GM18508 (cell line): ENCODE measurements around the gene C3orf49.

Source experiments
- ATAC-seq: cut with Tn5 transposase; IDR thresholded peaks from one replicate; pipeline ENCODE4 v1.9.1; 2021; ENCODE audit warnings: moderate number of reproducible peaks; ENCODE audit not compliant: insufficient read depth, unreplicated experiment

C3orf49 gene

DNA sequence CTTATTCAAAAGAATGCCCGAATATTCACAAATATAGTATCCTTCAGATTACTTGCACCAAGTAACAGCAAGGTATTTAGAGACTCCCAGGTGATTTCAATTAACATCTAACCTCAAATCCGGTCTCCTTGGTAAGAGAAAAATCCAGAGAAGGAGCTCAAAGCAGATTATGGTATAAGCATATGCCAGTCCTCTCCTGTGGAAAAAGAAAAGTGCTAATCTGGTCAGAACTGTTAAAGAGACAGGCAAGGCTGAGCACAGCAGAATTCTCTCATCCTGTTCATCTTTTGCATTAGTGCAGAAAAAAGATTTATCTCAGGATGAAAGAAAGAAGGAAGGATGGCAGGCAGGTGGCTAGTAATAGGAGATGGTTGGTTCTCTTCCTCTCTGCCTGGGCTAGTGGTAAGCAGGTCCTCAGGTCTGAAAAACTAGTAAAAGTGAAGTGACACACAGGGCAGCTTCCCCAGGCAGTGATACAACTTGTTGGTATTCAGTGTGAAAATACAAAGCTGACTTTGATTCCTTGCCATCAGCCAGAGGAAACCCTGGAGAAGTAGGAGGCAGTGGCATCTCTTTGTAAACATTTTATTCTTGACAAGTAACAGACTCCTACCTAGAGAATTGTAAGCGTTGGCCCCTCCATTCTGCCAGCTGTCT lies 58.8 kb downstream of the C3orf49 start:
- ATAC-seq = no peak

DNA sequence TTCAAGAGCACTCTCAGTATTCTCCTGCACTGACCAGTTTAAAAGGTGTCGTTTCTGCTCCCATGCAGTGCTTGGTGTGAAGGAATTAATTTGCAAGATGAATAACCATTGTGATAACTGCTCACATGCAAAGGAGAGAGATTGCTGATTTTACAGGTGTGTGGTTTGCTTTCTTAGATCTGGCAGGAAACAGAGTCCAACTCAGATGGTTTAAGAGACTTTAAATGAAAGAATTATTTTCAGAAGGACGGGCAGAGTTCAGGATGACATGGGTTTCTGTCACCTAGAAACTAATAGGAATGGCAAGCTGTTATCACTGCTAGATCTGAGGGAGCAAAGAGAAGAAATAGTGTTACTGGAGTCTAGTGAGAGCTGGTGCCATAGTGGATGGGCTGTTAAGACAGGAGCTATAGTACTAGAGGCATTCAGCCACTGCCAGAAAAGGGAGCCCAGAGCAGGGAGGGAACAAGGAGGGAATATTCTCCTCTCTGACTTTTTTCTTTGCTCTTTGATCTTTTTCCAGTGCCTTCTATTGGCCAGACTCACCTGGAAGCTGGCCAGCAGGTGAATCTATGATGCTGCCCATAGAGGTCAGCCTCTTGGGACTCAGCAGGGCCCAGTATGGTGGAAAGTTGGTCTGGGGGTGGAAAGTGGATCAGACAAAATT lies 59.4 kb downstream of the C3orf49 start:
- ATAC-seq = no peak

DNA sequence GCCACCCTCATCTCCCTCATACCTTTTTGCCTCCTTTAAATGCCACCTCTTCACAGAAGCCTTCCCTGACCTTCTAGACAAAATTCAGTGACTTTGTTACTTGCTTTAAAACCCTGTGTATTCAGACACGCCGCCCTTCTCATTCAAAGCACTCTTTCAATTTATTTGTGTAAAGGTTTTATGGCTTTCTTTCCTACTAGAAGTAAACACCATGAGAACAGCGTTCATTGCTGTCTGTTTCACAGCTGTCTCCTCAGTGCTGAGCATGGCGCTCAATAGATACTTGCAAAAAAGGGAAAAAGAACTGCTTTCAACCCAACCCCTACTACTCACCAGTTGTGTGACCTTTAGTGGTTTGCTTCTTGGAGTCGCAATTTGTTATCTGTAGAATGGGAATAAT lies 61.6 kb downstream of the C3orf49 start:
- ATAC-seq = no peak

DNA sequence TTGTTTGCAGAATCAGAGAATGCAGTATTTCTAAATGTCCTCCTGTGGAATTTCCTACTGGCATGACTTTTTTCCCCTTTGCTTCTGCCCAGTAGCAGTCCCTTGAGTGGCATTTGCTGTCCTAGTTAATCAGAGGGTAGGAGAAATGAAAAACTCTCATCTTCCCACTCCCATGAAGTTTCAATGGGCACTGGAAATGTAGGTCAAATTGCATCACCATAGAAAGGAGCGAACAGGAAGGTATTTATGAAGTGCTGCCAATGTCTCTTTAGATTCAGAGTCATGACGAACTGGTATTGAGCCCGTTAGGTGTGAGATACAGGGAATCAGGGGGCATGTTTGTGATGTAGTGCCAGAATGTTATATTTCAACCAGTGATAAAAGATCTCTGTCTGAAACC lies 67.8 kb downstream of the C3orf49 start:
- ATAC-seq = no peak

DNA sequence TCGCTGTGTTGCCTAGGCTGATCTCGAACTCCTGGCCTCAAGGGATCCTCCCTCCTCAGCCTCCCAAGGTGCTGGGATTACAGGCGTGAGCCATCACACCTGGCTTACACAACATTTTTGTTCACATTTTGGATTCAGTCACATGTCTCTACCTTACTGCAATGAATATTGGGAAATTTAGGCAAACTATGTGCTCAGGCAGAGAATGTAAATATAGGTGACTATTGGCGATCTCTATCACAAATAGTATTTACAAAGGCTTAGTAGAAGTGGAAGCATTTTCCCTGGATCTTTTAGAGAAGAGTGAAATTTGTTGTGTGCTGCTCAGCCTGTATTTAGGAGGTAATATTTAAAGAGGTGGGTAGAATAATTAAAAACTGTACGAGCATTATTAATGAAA lies 72.4 kb downstream of the C3orf49 start:
- ATAC-seq = no peak

DNA sequence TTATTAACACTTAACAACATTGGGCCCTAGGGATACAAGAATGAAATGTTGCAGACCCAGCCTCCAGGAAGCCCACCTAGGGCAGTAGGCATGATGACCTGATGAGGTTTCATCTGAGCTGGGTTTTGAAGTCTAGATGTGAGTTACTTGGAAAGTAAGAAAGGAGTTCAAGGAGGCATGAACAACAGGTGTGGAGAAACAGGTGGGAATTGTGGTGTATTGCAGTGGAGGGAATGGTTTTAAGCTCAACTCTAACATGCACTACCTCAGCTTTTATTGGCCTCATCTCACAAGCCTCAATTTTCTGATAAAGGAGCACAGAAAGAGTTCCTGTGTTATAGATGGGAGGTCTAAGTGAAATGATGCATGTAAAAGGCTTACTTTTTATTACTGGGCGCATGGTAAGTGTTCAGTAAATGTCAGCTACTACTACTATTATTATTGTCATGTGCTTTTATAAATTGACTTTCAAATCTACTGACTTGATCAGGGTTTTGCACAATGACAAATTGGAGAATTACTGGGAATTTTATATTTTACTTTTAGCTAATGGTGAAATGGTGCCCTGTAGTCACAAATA lies 73.8 kb downstream of the C3orf49 start:
- no peak for ATAC-seq

DNA sequence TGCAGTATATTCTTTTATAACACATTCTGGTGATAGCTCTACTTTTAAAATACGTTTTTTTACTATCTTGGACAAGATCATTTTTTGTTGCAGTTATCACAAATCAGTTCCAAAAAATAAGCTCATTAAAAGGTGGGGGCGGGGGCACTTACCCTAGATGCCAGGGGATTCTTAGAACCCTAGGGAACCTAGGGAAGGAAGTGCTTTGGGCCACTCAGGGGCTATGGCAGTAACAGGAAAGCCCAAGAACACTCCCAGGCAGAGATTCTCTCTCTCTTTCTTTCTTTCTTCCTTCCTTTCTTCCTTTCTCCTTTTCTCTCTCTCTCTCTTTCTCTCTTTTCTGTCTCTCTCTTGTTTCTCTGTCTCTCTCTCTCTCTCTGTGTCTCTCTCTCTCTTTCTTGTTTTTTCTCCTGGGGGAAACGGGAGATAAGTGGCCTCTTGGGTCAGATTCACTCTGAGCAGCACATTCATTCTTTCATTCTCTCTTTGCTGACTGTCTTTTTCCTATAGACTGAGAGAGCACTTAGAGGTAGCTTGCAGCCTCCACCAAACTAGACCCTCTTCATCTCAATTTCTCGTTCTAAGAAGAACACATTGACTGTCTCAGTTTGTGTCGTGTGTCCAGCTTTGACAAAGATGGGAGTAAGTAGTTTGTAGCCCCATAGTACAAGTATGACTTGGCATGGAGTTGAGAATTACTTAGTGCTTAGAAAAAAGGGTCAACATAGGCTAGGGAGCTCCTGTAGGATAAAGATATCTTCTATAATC lies 76.5 kb downstream of the C3orf49 start:
- no peak for ATAC-seq

DNA sequence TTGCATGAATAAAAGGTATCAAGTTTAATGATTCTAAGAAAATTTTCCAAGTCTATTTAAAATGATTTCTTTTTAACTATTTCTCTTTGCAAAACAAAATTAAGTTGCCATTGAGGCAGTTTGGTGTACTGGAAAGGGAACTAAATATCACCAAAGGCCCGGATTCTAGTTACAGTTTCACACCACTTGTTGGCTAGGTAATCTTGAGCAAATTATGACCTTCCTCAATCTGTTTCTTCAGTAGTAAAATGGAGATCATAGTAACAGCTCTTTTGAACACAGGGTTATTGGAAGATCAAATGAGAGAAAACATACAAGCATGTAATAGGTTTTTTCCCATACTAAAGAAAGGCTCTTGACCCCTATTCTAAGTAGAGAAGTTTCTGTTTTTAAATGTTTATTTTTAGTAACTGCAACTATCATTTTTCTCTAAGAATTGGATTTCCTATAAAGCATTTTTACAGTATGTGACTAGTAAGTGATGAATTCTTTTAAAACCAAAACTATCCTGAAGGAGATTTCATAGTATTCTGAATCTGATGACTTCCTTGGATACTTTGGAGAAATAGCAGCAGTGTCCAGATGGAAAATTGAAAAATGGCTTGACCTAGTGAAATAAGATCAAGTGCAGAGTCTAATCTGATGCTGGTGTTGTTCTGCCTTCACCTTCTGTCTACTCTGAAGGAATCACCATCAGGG lies 77.4 kb downstream of the C3orf49 start:
- ATAC-seq = no peak
